ENCODE data around the gene P2RY10. TPM values are rescaled to one million over a fixed set of nuclear protein-coding genes. Genes with fewer than 3 reads are reported as not detected.

Gene P2RY10
- total RNA-seq (2014; rRNA removed; shearing (Covaris generic)) (8.1 and 10.3 TPM in 2 replicates), total RNA-seq (2022) (15.1 and 23.0 TPM in 2 replicates), Bru-seq, nascent RNA (percentile 91 among the genes with signal in this experiment), BruChase-seq, experiment 1, labeled RNA remaining after a 6-hour chase (percentile 53 among the genes with signal in this experiment), BruChase-seq, experiment 2, labeled RNA remaining after a 2-hour chase (percentile 78 among the genes with signal in this experiment)
- long read RNA-seq, transcript P2RY10-203 (3 exons, 791 nt) = major isoform, 6 of 17 reads
- long read RNA-seq, transcript P2RY10-204 (2 exons, 1,597 nt) = major isoform, 6 of 17 reads
- long read RNA-seq, partial matches to known transcripts = 0 of 17 reads
- long read RNA-seq, other reads (novel, unspliced or antisense) = 3 of 17 reads

- POLR2A ChIA-PET = interaction anchor here (0.5 to 2.8 kb wide), 6 partner anchors 12 to 1773 kb away, joined by 3 to 20 read pairs (median 3); no protein-coding TSS in a partner anchor
Measured at GRCh38 chrX:78945186-78945912, at the start of gene P2RY10. P2RY10 (plus strand) TSS chrX:78945391; CDS start chrX:78960521, 15,130 bp downstream.

GRCh38 chrX:78922754-78923153 lies 22.4 kb upstream of the P2RY10 start:
- H3K4me3 ChIP-seq (ENCODE audit: low read depth, low read length, poor library complexity, severe bottlenecking) = no peak overlapping the region
- H3K4me2 ChIP-seq (ENCODE audit: low read length) = no peak overlapping the region
- H3K27ac ChIP-seq (ENCODE audit: low read depth, low read length, poor library complexity, severe bottlenecking) = no peak overlapping the region
- H3K9me2 ChIP-seq (ENCODE audit: insufficient read depth, low read length) = no peaks in the 10 kb centered on the region
- H4K20me1 ChIP-seq (ENCODE audit: insufficient read depth, low read length) = no peaks in the 10 kb centered on the region
- no peaks in the 10 kb centered on the region for H3K4me1 ChIP-seq (ENCODE audit: insufficient read depth, low read length, poor library complexity, severe bottlenecking)
- no peaks in the 10 kb centered on the region for H3K36me3 ChIP-seq (ENCODE audit: insufficient read depth, low read length)
- TF ChIP-seq EZH2phosphoT487 (IDR thresholded peaks at IDR 0.05; ENCODE audit: borderline replicate concordance, low read depth, low read length) (no peak), CTCF (conservative IDR thresholded peaks at IDR 0.05; ENCODE audit: low read length) (no peak)
- intact Hi-C loops (cut with micrococcal nuclease; ENCODE audit: unreplicated experiment) = no loop called here
- H2AFZ ChIP-seq (ENCODE audit: low read length) = no peak overlapping the region
- ChIA-PET CTCF (ENCODE audit: unreplicated experiment) (no interaction called here), POLR2A (no interaction called here)
- no TSS peak for BruUV-seq (replicated peaks)
- no peaks in the 10 kb centered on the region for H3K79me2 ChIP-seq (ENCODE audit: insufficient read depth, low read depth, low read length)
- no peaks in the 10 kb centered on the region for H3K9me3 ChIP-seq (ENCODE audit: low read length)
- DNase-seq (ENCODE audit: low spot score) = no peak

More at GRCh38 chrX:78945186-78945912, at the start of gene P2RY10:
- H3K27ac ChIP-seq (ENCODE audit: low read depth, low read length, poor library complexity, severe bottlenecking) = peak within 1 kb of the TSS; percentile 70
- H2AFZ ChIP-seq (ENCODE audit: low read length) = peak within 1 kb of the TSS; percentile 66; the same call in 1 of the 2 replicates
- H4K20me1 ChIP-seq (ENCODE audit: insufficient read depth, low read length) = no peaks in the 10 kb centered on the region
- H3K4me1 ChIP-seq (ENCODE audit: insufficient read depth, low read length, poor library complexity, severe bottlenecking) = peaks cover 48% of the 10 kb centered on the region
- H3K9me2 ChIP-seq (ENCODE audit: insufficient read depth, low read length) = no peaks in the 10 kb centered on the region
- BruUV-seq (replicated peaks) = TSS peak; percentile 79
- H3K9me3 ChIP-seq (ENCODE audit: low read length) = no peaks in the 10 kb centered on the region
- CTCF ChIA-PET (ENCODE audit: unreplicated experiment) = interaction anchor here (0.9 kb wide), 1 partner anchor 13 kb away, joined by 3 read pairs; no protein-coding TSS in a partner anchor
- peak within 1 kb of the TSS; percentile 72 for H3K4me3 ChIP-seq (ENCODE audit: low read depth, low read length, poor library complexity, severe bottlenecking)
- no peak for TF ChIP-seq EZH2phosphoT487 (IDR thresholded peaks at IDR 0.05; ENCODE audit: borderline replicate concordance, low read depth, low read length)
- no peak for TF ChIP-seq CTCF (conservative IDR thresholded peaks at IDR 0.05; ENCODE audit: low read length)
- H3K79me2 ChIP-seq (ENCODE audit: insufficient read depth, low read depth, low read length) = peaks cover 41% of the 10 kb centered on the region; the same call in 1 of the 2 replicates
- DNase-seq (ENCODE audit: low spot score) = peak; percentile 70
- no peaks in the 10 kb centered on the region; the same call in 1 of the 2 replicates for H3K36me3 ChIP-seq (ENCODE audit: insufficient read depth, low read length)
- intact Hi-C loops (cut with micrococcal nuclease; ENCODE audit: unreplicated experiment) = loop anchor here (5.0 to 10.0 kb wide), 4 partner anchors 191 to 1048 kb away; partner anchors contain the start of genes COX7B and MAGT1
- H3K4me2 ChIP-seq (ENCODE audit: low read length) = peak within 1 kb of the TSS; percentile 88
